22Rv1 (cell line): ENCODE results near the gene HAVCR1.
"Not testable (repeated sequence)": the region's sequence is repeated elsewhere in the genome, so short reads cannot be mapped to it uniquely, and the experiment has no call there.

Source experiments
- CTCF ChIP-seq: fragments of 450-650 bp; IDR thresholded peaks from 2 replicates; pipeline ENCODE4 v1.5.1; 2017; ENCODE audit warnings: mild to moderate bottlenecking
- ZFX ChIP-seq: fragments of 450-650 bp; IDR thresholded peaks from 2 replicates; pipeline ENCODE4 v1.6.1; 2017; ENCODE audit warnings: antibody characterized with exemption, borderline replicate concordance

- not testable (repeated sequence) for TF ChIP-seq CTCF, ZFX
These were observed 11.9 kb downstream of the HAVCR1 start for GRCh38 chr5:157047016-157047415.
